DND-41 (cell line): ENCODE measurements around the gene BCO2.

ENCODE experiments used
- EZH2 ChIP-seq: IDR thresholded peaks from 3 replicates; pipeline ENCODE4 v1.6.1; 2012; ENCODE audit warnings: borderline replicate concordance, low read depth, mild to moderate bottlenecking, moderate library complexity, low read length, inconsistent platforms; ENCODE audit not compliant: severe bottlenecking
- TF ChIP-seq, protein P1 (sequence below): IDR thresholded peaks from 2 replicates; pipeline ENCODE4 v1.5.1; 2012; ENCODE audit warnings: borderline replicate concordance, low read length, moderate library complexity, mild to moderate bottlenecking; ENCODE audit not compliant: poor library complexity, severe bottlenecking; ENCODE audit errors: extremely low read depth

DNA sequence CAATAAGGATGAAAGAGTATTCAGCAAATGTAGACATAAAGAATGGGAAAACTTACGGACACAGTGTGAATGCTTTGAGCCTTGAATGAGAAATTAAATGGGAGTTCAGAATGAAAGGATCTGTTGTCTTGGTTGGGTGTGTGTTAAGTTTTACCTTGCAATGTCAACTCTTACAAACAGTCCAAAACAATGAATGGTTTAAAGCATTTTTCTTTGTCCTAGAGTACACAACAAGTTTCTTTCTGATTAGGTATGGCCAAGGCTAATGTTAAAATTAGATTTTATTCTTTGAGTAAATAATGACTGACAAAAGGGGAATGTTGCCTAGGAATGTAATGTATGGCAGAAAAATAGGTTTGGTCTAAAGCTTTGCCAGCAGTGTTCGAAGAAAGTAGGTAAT is 53.4 kb downstream of the BCO2 start:
- TF ChIP-seq, protein P1, sequence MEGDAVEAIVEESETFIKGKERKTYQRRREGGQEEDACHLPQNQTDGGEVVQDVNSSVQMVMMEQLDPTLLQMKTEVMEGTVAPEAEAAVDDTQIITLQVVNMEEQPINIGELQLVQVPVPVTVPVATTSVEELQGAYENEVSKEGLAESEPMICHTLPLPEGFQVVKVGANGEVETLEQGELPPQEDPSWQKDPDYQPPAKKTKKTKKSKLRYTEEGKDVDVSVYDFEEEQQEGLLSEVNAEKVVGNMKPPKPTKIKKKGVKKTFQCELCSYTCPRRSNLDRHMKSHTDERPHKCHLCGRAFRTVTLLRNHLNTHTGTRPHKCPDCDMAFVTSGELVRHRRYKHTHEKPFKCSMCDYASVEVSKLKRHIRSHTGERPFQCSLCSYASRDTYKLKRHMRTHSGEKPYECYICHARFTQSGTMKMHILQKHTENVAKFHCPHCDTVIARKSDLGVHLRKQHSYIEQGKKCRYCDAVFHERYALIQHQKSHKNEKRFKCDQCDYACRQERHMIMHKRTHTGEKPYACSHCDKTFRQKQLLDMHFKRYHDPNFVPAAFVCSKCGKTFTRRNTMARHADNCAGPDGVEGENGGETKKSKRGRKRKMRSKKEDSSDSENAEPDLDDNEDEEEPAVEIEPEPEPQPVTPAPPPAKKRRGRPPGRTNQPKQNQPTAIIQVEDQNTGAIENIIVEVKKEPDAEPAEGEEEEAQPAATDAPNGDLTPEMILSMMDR: no peak
- TF ChIP-seq EZH2: no peak
